KG1 (cell line): Measurements from ENCODE around the gene FNDC11.
"Not testable (repeated sequence)": the region's sequence is repeated elsewhere in the genome, so short reads cannot be mapped to it uniquely, and the experiment has no call there.

Experiments
- DNase-seq: peaks from one replicate; lab custom pipeline; 2025; lab: John Stamatoyannopoulos, UW

The FNDC11 gene

GRCh38 chr20:63599396-63600050, 45.6 kb downstream of the FNDC11 start:
- no peak for DNase-seq

DNA sequence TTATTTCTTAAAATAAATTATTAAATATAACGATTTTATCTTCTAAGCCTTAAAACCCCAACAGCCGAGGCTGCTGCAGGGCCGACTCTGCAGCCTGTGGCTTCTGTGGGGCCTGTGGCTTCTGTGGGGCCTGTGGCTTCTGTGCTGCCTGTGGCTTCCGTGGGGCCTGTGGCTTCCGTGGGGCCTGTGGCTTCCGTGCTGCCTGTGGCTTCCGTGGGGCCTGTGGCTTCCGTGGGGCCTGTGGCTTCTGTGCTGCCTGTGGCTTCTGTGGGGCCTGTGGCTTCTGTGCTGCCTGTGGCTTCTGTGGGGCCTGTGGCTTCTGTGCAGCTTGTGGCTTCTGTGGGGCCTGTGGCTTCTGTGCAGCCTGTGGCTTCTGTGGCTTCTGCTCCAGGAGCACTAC, 47.7 kb downstream of the FNDC11 start:
- not testable (repeated sequence) for DNase-seq

GRCh38 chr20:63602321-63602720, 48.4 kb downstream of the FNDC11 start:
- DNase-seq: no peak
